GM19372 (cell line): ENCODE results near the gene ICAM5.
A peak's percentile ranks its signal among the peaks of the same experiment; 100 is the strongest.
"Not testable (repeated sequence)": the region's sequence is repeated elsewhere in the genome, so short reads cannot be mapped to it uniquely, and the experiment has no call there.

Source experiments
- ATAC-seq: cut with Tn5 transposase; IDR thresholded peaks from one replicate; pipeline ENCODE4 v1.9.1; 2021; ENCODE audit warnings: mild to moderate bottlenecking, low read depth, moderate library complexity; ENCODE audit not compliant: unreplicated experiment

The ICAM5 gene

GRCh38 chr19:10269333-10270179, 20.2 kb upstream of the ICAM5 start:
- ATAC-seq, result no peak

GRCh38 chr19:10270180-10270615, 19.6 kb upstream of the ICAM5 start:
- no peak for ATAC-seq

GRCh38 chr19:10270616-10271394, 18.9 kb upstream of the ICAM5 start, which contains the start of gene ICAM1:
TSS of gene ICAM1 (plus strand) at chr19:10271120. CDS start at chr19:10271160, 40 bp downstream.
- peak; percentile 45 for ATAC-seq

- no peak for ATAC-seq
Observed at GRCh38 chr19:10271543-10272086, 18.1 kb upstream of the ICAM5 start.

GRCh38 chr19:10274589-10274988, 15.2 kb upstream of the ICAM5 start:
- ATAC-seq, result no peak

GRCh38 chr19:10277795-10278589, 11.8 kb upstream of the ICAM5 start:
- no peak for ATAC-seq

GRCh38 chr19:10278935-10279334, 10.8 kb upstream of the ICAM5 start:
- ATAC-seq, result no peak

- ATAC-seq, result no peak
Observed at GRCh38 chr19:10279737-10280442, 9.9 kb upstream of the ICAM5 start.

- not testable (repeated sequence) for ATAC-seq
Observed at GRCh38 chr19:10282043-10282442, 7.7 kb upstream of the ICAM5 start.

GRCh38 chr19:10283301-10284064, 6.3 kb upstream of the ICAM5 start:
- ATAC-seq, result no peak

- no peak for ATAC-seq
Observed at GRCh38 chr19:10284065-10284959, 5.4 kb upstream of the ICAM5 start.

GRCh38 chr19:10284960-10285278, 4.8 kb upstream of the ICAM5 start:
- no peak for ATAC-seq

- no peak for ATAC-seq
Observed at GRCh38 chr19:10285393-10285792, 4.4 kb upstream of the ICAM5 start.

- ATAC-seq, result no peak
Observed at GRCh38 chr19:10286803-10287737, 2.7 kb upstream of the ICAM5 start, which contains the start of gene ICAM4. TSS of gene ICAM4 (plus strand) at chr19:10286955. CDS start at chr19:10287013, 58 bp downstream.

- no peak for ATAC-seq
Observed at GRCh38 chr19:10288662-10289166, 1.0 kb upstream of the ICAM5 start.

- ATAC-seq, result no peak
Observed at GRCh38 chr19:10289167-10289835, 451 bp upstream of the ICAM5 start.
